Melanocyte of skin (primary cell): ENCODE measurements around the gene UNK. TPM values are rescaled to one million over a fixed set of nuclear protein-coding genes. Genes with fewer than 3 reads are reported as not detected.

ENCODE experiments used
- total RNA-seq, 2 donors: library from RNA; depleted of rRNA; stranded (reverse); fragments of >200 nt; gene quantifications; 2 replicates each; pipeline ENCODE4 v1.2.3, GENCODE V29; 2012

UNK gene
- 10 to 100 TPM; 27.9 to 31.6 TPM for total RNA-seq

GRCh38 chr17:75784473-75785015 lies at the start of gene UNK:
Gene UNK, plus strand, starts transcription at chr17:75784806. Its CDS starts 75 bp downstream, at chr17:75784881.

GRCh38 chr17:75764711-75765421 lies 19.7 kb upstream of the UNK start, which contains the start of gene GALK1:
Gene GALK1, minus strand, starts transcription at chr17:75765192. Its CDS starts 56 bp downstream, at chr17:75765136.

GRCh38 chr17:75843577-75844529 lies 59.2 kb downstream of the UNK start, which contains the start of gene UNC13D:
Gene UNC13D, minus strand, starts transcription at chr17:75844404. Its CDS starts 67 bp downstream, at chr17:75844337.

GRCh38 chr17:75855310-75856061 lies 70.9 kb downstream of the UNK start, which contains the start of gene WBP2:
Gene WBP2, minus strand, starts transcription at chr17:75855335. Its CDS starts 38 bp downstream, at chr17:75855297.

Other genes with a start within 250 kb of the UNK start
- gene MYO15B, start 197.0 kb upstream of the UNK start, total RNA-seq = 1 to 10 TPM; 1.4 to 3.7 TPM
- gene SMIM5, start 151.4 kb upstream of the UNK start, total RNA-seq = under 1 TPM; 0.33 to 0.34 TPM
- 10 to 100 TPM; 22.4 to 24.3 TPM for gene RECQL5, start 117.7 kb upstream of the UNK start, total RNA-seq
- 10 to 100 TPM; 52.7 to 73.6 TPM for gene SAP30BP, start 117.5 kb upstream of the UNK start, total RNA-seq
- gene ITGB4, start 63.3 kb upstream of the UNK start, total RNA-seq = under 1 TPM; under 0.01 to 0.69 TPM
- gene GALK1, start 19.6 kb upstream of the UNK start, total RNA-seq = 10 to 100 TPM; 48.9 to 77.9 TPM
- 1 to 10 TPM in 1 of 2 donors, under 1 TPM in 1; 1.00 to 1.4 TPM for gene UNC13D, start 59.6 kb downstream of the UNK start, total RNA-seq
- 10 to 100 TPM; 53.0 to 54.9 TPM for gene WBP2, start 70.5 kb downstream of the UNK start, total RNA-seq
- 10 to 100 TPM; 26.3 to 38.5 TPM for gene TRIM47, start 93.8 kb downstream of the UNK start, total RNA-seq
- 10 to 100 TPM; 17.9 to 18.6 TPM for gene TRIM65, start 112.1 kb downstream of the UNK start, total RNA-seq
- 10 to 100 TPM; 42.7 to 66.3 TPM for gene MRPL38, start 120.1 kb downstream of the UNK start, total RNA-seq
- gene FBF1, start 156.2 kb downstream of the UNK start, total RNA-seq = 10 to 100 TPM; 12.0 to 12.7 TPM
- 10 to 100 TPM; 44.0 to 55.3 TPM for gene ACOX1, start 194.4 kb downstream of the UNK start, total RNA-seq
- 10 to 100 TPM; 13.3 to 16.9 TPM for gene TEN1, start 194.4 kb downstream of the UNK start, total RNA-seq
- gene CDK3, start 216.0 kb downstream of the UNK start, total RNA-seq = 1 to 10 TPM in 1 of 2 donors, not detected in 1; 1.4 TPM
- gene EVPL, start 242.5 kb downstream of the UNK start, total RNA-seq = under 1 TPM in 1 of 2 donors, not detected in 1; under 0.01 TPM